Measurements from ENCODE around the gene MRNIP.

The MRNIP gene, protein sequence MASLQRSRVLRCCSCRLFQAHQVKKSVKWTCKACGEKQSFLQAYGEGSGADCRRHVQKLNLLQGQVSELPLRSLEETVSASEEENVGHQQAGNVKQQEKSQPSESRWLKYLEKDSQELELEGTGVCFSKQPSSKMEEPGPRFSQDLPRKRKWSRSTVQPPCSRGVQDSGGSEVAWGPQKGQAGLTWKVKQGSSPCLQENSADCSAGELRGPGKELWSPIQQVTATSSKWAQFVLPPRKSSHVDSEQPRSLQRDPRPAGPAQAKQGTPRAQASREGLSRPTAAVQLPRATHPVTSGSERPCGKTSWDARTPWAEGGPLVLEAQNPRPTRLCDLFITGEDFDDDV

DNA sequence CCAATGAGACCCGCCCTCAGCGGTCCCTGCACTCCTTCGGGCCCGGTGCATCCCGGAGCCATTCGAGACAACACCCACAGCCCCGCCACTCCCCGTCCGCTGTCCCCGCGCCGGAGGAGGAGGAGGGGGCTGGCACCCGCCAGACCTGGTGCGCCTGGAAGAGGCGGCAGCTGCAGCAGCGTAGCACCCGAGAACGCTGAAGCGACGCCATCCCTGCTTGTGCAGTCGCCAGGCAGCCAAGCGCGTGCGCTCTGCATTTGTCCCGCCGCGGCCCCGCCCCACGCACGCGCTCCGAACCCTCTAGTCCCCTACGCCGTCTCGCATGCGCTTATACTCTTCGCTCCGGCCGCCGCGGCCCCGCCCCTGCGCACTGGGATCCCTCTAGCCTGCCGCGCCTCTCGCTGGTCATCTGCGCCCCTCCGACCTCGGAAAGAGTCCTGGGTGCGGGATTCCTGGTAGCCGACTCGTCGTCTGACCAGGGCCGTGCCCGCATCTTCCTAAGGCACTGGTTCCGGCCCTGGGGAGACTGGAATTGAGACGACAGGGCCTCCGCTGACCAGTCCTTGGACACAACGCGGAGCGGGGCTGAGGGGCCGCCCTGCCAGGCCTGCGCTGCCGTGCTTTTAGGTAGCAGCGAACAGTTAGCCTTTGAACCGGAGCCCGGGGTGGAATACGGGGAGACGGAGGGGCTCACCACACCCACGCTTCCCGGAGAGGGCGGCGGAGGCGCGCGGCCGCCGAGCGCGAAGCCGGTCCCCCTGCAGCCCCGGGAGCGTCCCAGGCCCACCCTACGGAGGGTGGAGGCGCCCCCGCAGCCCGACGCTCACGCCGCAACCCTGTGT, at the start of gene MRNIP:
Gene MRNIP, minus strand, starts transcription at position 232 of the 842 bp plus-strand sequence. Its CDS starts 21 bp downstream, at position 211.
- DNase-seq (ENCODE audit: low spot score), result peak; percentile 99

DNA sequence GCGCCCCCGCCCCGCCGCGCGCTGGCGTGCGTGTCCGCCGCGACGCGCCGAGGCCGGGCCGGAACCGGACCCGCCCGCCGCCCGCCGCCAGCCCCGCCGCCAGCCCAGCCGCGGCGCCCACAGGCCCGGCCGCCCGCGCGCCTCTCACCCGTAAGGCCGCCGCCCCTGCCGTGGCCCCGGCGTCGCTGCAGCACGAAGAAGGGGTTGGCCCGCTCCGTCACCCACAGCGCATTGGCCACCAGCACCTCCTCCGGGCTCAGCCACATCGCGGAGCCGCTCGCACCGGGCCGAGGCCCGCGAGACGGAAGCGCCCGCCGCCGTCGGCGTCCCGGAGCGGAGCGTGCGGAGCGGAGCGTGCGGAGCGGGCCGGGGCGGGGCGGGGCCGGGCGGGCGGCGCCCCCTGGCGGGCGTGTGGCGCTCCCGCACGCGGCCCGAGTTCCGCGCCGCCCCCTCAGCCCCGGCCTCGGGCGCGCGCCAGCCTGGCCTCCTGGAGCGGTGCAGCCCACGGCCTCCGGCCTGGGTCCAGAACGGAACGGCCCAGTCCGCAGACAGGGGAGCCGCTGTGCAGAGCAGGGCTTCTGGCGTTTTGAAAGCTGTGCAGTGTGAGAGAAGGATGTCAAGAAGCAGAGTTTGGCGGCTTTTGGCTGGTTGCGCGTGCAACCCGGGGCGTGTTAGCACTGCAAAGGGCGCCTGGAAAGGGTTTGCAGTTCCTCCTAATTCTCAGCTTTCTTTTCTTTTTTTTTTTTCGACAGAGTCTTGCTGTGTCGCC, 49.1 kb upstream of the MRNIP start, which contains the start of gene TBC1D9B:
Gene TBC1D9B, minus strand, starts transcription at position 342 of the 769 bp plus-strand sequence. Its CDS starts 76 bp downstream, at position 266.
- DNase-seq (ENCODE audit: low spot score), result peak; percentile 94

DNA sequence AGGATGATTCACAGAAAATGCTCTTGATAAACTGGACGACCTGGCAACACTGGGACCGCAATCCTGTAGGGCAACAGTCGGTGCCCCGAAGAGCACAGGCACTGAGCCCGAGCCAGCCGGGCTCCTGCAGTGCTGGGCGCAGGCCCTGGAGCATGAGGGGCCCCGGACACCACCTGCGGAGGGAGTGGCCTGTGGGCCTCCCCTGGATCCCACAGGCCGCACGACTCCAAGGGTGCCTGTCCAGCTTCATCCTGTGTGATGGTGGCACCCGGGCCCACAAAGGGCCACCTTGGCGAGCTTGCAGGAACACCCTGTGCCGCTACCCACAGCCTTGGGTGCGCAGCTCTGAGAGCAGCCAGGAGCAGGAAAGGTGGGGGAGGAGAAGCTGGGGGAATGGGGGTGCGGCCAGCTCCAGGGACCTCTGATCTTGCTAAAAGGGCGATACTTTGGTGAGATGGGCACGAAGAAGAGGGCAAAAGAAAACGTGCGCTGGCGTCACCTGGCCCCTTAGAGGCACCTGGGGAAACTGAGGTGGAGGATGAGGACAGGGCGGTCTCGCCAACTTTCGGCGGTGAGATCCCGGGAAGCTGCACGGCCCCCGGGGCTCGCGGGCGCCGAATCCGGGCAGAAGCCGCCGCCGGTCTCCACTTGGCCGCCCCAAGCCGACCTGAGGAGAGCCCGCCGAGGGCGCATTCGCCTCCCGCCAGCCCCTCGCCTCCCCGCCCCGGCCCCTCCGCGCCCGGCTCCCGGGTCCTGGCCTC, 48.4 kb upstream of the MRNIP start:
- peak; percentile 40 for DNase-seq (ENCODE audit: low spot score)

DNA sequence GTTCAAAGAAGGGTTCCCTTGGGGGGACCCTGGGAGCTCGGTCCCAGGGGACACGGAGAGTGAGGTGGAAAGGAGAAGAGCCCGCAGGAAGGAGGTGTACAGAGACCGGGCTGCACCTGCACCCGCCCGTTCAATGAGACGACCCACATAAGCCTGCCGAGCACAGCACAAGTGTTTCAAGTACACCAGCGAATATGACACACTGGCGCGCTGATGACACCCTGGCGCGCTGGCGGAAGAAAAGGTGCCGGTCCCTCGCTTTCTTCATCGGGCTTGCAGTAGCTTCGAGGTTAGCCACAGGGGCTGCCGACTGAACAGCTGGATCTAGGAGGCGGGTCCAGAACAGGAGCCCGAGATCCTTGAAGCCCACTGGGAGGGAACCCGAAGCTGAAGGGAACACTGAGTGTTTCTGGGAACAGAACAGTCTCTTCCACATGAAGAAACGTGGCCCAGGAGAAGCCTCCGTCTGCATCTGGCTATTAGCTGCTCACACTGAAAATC, 47.7 kb upstream of the MRNIP start:
- DNase-seq (ENCODE audit: low spot score), result no peak

DNA sequence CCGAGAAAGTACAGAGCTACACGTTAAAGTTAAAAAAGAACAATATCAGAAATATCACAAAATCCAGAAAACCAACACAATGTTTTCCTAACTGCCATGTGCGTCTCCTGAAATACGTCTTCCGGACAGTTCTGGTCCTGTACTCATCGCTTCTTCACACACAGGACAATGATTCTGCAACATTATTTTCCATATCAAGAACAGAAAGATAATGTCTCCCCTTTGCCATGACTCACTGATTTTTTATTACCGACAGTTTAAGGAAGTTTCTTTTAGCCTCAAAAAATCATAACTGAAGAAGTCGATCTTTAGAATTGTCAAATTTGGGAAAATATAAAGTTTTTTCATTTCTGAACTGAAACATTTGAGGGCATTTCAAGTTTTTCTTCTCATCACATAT, 46.5 kb upstream of the MRNIP start:
- DNase-seq (ENCODE audit: low spot score), result no peak

DNA sequence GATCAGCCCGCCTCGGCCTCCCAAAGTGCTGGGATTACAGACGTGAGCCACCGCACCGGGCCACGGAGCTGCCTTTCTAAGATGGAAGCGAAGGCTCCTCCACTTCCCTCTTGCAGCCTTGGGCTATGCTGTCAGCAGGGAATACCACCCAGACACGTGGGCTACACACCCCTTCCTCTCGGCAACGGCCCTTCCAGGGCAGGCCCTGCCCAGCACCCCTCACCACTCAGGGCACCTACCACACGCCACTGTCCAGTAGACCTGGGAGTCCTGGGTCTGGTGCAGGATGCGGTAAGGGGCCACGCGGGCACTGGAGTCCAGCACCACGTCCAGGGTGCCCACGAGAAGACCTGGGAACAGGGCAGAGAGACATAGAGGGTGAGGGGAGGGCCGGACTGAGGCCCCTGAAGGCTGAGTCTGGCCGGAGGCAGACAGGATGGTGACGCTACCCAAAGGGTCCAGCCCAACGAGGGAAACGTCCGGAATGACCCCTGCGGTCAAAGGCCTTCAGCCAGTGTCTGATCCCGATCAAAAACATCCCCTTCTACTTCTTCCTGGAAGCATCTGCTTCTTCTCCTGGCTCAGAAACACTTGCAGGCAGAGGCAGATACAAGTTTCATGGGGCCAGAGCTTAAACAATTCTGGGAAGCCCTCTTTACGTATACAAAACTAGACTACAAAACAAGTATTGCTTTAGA, 46.0 kb upstream of the MRNIP start:
- no peak for DNase-seq (ENCODE audit: low spot score)

DNA sequence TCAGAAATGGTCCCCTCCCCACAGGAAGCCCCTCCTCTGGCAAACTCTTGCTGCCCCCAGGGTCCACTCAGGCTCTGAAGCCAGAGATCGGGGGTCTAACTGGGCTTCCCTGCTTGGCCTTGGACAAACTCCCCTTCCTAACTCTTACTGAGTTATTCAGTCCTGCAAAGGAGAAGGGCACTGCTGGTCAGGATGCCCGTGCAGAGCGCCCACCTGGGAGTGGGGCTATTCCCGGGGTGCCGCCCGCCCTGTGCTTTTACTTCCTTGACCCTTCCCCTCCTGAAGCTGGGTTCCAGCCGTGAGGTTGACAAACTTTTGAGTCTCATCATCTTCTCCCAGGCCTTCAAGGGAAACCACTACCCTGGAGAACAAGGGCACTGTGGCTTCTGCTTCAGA, 44.1 kb upstream of the MRNIP start:
- no peak for DNase-seq (ENCODE audit: low spot score)

DNA sequence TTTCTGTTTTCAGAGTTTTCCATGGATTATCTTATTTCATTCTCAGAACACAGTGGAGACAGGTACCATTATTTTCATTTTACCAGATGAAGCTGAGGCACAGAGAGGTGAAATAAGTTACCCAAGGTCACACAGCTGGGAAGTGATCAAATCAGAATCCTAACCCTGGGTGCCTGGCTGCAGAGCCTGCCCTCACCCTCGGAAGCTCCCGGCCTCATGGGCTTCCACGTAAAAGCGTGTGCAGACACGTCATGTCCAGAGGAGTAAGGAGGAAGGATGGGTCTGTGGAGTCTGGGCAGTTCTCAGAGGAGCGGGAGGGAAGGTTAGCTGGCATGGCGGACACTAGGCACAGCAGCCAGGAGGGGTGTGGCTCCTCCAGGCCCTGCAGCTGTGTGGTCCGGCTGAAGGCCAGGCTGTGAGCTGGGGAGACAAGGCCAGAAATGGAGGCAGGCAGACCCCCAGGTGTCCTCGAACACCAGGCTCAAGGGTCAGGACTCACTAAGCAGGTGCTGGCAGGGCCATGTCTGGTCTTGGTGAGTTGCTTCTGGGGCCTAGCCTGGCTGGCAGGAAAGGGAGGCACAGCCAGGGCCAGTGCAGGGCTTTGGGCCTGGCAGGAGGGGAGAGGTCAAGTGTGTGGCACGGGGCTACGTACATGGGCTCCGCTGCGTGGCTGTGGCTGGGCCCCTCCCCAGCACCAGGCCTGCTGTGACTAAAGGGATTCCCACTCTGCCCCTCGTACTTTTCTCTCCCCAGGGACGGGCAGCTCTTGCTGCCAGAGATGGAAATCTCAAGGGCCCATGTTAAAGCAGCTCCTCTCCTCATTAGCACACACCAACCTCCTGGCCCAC, 43.5 kb upstream of the MRNIP start:
- DNase-seq (ENCODE audit: low spot score), result no peak

DNA sequence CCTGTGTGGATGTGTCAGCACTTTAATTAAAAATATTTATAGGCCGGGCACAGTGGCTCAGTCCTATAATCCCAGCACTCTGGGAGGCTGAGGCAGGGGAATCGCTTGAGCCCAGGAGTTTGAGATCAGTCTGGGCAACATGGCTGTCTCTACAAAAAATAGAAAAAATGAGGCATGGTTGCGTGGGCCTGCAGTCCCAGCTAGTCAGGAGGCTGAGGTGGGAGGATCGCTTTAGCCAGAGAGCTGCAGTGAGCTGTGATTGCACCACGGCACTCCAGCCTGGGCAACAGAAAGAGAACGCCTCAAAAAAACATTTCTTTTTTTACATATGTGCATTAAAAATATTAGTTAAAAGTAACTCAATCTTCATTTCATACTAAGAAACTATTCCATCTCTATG, 42.8 kb upstream of the MRNIP start:
- no peak for DNase-seq (ENCODE audit: low spot score)

DNA sequence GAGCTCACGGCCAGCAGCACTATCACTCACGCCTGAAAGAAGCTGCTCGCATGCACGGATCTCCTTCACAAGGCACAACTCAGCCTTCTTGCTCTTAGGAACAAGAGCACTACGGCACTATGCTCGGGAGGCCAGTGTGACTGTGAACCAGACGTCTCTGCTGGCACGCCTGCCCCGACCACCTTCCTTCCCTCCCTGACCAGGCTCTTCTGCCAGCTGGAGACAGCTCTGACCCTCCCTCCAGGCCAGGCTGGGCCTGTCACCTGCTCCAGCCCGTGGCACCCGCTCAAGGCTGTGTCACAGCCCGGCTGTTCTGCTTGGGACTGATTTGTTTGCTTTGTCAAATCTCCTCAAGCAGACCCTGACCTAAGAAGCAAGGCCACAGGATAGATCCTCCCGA, 42.1 kb upstream of the MRNIP start:
- no peak for DNase-seq (ENCODE audit: low spot score)

DNA sequence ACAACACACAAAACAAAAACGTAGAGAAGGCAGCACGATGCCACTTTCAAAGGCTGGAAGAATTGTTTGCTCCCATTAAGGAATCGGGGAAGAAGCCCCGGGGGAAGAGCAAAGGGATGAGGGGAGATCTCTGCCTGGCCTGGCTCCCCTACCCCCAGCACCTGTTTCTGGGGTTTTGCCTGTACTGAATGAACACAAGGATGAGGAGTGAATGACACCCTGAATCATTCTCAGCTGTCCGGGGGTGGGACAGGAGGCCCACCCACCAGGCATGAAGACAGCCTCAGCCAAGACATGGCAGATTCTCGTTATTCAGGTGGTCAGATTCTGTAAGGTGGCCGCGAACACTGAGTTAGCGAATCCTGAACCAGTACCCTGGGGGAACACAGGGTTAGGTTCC, 41.6 kb upstream of the MRNIP start:
- no peak for DNase-seq (ENCODE audit: low spot score)

DNA sequence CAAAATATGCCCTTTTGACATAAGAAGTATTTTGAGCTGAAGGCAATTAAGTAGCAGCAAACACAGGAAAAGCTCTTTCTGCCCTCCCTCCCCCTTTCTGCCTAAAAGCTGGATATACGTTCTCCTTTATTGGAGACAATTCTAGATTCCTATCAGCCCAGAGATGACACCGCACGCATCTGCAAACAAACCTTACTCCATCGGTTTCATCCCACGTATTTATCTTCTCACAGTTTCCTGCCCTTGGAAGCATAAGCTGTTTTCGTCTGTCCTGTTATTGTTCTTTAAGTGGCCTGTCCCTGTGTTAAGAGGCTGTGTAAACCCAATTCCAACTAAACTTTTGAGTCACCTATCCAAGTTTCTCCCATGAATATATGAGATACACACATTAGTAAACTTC, 37.2 kb upstream of the MRNIP start:
- no peak for DNase-seq (ENCODE audit: low spot score)

DNA sequence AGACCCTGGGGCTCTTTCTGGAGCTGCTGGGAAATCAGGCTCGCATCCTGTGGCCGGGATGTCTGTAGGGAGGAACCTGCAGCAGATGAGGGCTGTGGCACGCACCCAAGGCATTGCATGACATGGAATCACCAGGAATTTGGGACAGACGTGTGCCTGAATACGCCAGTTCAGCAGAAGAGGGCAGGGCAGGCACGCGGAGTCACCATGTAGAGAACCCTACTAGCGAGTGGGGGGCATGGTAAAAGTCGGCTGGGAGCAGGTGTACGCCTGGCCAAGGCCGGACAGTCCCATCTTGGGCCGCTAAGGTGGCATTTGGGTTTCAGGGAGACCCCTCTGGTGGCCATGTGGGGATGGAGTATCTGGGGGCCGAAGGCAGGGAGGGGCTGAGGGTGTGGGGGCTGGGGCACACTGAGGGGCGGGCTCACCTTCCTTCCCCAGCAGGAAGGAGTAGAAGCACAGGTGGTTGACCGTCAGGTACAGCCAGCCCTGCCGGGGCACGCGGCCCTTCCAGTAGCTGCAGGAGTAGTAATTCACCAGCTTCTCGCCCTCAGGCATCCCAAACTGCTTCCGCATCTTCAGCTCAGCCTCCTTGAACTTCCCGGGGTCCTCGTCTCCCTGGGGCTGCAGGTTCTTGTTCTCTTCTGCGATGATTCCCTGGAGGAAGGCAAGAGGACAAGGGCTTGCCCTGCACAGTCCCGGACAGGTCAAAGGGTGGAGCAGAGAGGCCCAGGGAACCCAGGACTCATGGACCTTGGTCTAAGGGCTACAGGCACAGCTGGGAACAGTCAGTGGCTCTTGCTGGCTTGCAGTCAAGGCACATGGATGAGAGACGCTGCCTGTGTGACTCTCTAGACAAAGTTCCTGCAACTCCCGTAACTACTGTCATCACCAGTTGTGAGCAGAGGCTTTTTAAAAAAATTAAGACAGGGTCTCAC, 35.6 kb upstream of the MRNIP start:
- no peak for DNase-seq (ENCODE audit: low spot score)

DNA sequence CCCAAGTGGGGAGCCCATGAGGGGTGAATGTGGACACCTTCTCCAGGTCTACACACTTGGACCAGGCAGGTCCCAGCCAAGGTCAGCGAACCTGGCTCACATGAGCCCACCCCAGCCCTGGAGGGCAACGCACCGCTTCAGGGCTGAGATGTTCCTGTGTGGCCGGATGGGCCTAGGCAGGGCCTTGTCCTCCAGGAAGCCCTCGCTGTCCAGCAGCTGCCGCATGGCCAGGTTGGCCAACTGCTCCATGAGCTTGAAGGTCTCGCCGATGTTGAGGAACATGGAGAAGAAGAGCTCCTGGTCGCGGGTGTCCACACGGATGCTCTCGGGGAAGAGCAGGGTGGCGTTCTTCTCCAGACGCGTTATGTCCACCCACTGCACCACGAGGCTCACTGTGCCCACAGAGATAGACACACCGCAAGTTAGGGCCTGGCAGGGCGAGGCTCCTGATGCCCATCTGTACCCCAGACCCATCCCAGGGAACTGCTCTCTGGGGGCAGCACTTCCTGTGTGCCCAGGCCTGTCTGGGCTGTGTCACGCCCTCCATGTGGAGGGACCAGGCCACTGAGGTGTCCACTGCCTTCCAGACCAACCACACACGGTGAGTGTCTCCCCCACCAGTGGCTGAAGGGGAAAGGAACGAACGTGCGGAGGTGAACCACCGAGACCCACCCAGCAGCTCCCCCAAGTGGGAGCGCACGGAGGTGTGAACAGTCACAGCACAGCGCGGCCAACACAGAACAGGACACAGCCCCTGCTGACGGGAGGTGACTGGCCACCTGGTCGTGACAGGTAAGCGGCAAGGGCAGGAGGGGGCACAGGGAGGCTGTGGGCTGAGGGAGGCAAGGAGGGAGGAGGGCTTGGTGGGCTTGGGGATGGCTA, 34.7 kb upstream of the MRNIP start:
- no peak for DNase-seq (ENCODE audit: low spot score)

DNA sequence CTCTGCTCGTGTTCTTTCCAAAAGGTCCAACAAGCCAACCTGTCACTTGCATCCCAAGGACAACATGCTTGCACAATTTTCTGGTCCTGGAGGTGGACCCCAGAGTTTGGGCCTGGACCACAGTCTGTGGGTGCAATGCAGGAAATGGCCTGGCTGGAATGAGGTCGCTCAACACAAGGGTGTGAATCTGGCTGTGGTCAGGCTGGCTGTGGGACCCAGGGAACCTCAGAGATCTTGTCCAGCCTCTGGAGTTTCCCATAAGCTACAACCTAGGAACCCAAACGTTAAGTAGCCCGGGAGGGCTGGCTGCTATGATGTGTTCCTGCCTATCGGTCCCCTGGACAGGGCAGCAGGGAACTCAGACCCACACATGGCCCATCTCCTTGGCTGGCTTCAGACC, 33.6 kb upstream of the MRNIP start:
- no peak for DNase-seq (ENCODE audit: low spot score)

DNA sequence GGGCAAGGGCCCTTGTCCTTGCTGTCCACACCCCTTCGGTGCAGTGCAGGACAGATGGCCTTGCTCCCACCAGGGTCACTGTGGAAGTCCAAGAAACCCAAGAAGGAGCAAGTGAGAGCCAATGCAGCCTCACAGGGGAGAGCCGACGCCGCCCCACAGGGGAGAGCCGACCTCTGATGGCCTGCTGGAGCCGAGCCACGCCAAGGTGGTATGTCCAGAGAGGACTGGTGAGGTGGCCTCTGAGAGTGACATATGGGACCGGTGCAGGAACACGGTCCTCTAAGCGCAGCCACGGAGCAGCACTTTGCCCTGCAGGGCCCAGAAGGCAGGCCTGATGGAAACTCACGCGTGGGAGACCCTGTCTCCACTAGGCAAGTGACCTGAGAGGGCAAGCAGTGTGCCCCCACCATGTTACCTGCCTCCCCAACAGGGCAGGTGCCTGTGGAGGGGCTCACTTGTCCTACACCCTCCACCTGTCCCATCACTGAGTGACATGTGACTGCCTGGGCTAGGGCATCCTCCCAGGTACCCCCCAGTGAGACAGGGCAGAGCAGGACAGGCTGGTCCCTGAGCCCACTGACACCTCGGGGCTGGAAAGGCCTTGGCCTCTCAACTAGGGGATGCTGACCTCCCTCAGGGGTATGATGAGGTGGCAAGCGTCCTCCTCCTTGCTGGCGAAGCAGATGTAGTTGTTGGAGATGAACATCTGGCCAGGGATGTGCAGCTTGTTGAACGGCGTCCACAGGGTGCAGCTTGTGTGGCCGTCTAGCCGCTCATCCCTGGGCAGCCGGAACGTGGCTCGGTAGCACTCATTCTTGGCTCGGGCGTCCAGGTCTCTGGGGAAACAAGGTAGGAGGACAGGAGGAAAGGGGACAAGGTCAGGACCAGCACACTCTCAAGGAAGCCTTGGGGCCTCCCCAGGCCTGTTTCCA, 32.4 kb upstream of the MRNIP start:
- no peak for DNase-seq (ENCODE audit: low spot score)

DNA sequence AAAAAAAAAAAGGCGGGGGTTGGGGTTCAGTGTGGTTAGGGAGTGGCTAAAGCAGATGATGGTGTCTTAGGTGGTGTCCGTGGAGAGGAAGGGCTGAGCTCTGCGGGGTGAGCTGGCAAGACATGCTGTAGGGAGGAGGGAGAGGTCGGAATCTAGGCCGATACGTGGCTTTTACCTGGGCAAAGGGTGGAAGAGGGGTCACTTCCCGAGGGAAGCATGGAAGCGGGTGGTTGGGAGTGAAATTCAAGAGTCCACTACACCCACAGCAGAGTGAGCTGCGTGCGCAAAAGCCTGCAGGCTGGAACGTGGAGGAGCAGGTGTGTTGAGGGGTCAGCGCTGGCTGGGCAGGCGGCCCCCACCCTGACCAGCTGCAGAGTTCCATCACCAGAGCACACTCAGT, 31.3 kb upstream of the MRNIP start:
- no peak for DNase-seq (ENCODE audit: low spot score)

Measured in AG08396 (cell line).